ENCODE results near the gene SERHL2.

- no peak for TF ChIP-seq GATA2 (CRISPR knock-in tag; IDR thresholded peaks at IDR 0.05)
- TF ChIP-seq CTCF (IDR thresholded peaks at IDR 0.05): no peak
- no peak for TF ChIP-seq TEAD4 (IDR thresholded peaks at IDR 0.05; ENCODE audit: borderline replicate concordance, insufficient read depth)
- no peak for TF ChIP-seq YY1 (IDR thresholded peaks at IDR 0.05; ENCODE audit: low read depth)
- TF ChIP-seq USF2 (IDR thresholded peaks at IDR 0.05; ENCODE audit: borderline replicate concordance, low read depth, low read length): no peak
- TF ChIP-seq FOXJ3 (CRISPR knock-in tag; IDR thresholded peaks at IDR 0.05): no peak
- no peak for TF ChIP-seq NFIC (IDR thresholded peaks at IDR 0.05; ENCODE audit: borderline replicate concordance)
- TF ChIP-seq TAF1 (IDR thresholded peaks at IDR 0.05; ENCODE audit: borderline replicate concordance, low read depth, low read length): no peak
- TF ChIP-seq EP300 (IDR thresholded peaks at IDR 0.05; ENCODE audit: borderline replicate concordance in 1 of 2, low read depth in 1 of 2, low read length in 1 of 2): no peak
- TF ChIP-seq FOSL2 (IDR thresholded peaks at IDR 0.05; ENCODE audit: borderline replicate concordance, low read depth): no peak
- no peak for TF ChIP-seq MAX (IDR thresholded peaks at IDR 0.05; ENCODE audit: low read depth)
- no peak for TF ChIP-seq SIN3A (IDR thresholded peaks at IDR 0.05; ENCODE audit: borderline replicate concordance, low read depth, low read length)
- TF ChIP-seq JUND (IDR thresholded peaks at IDR 0.05): no peak
Measured at GRCh38 chr22:42564699-42565098, 10.9 kb downstream of the SERHL2 start.
